Endothelial cell of umbilical vein (primary cell): ENCODE results near the gene SMC4.

Experiments
- POLR2A ChIP-seq: IDR thresholded peaks from 2 replicates; pipeline ENCODE4 v1.6.1; 2012; ENCODE audit warnings: low read depth, mild to moderate bottlenecking, control low read depth, low read length
- POLR2AphosphoS5 ChIP-seq: IDR thresholded peaks from 2 replicates; pipeline ENCODE4 v1.6.1; 2012; ENCODE audit warnings: low read depth, mild to moderate bottlenecking, control low read depth, low read length, moderate library complexity; ENCODE audit not compliant: insufficient read depth
- TF ChIP-seq, protein P1 (sequence below), 2 donors: IDR thresholded peaks; 1 replicate in 1 of 2; 2 replicates in 1 of 2; pipeline ENCODE4 v1.5.1; 2011; ENCODE audit warnings: low read length in 2 of 2, mild to moderate bottlenecking in 2 of 2, moderate library complexity in 2 of 2, control low read depth in 1 of 2, inconsistent platforms in 1 of 2, low read depth in 1 of 2; ENCODE audit not compliant: insufficient read depth in 1 of 2; ENCODE audit errors: extremely low read depth in 1 of 2

DNA sequence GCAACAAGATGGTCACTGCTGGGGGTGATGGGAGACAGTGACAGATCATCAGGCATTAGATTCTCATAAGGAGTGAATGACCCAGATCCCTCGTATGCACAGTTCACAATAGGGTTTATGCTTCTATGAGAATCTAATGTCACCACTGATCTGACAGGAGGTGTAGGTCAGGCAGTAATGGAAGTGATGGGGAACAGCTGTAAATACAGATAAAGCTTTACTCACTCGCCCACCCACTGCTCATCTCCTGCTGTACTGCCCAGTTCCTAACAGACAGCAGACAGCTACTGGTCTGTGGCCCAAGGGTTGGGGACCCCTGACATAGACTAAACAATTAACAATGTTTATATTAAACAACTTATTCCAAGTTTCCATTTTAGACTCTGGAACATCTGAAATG lies 25.8 kb upstream of the SMC4 start:
- no peak for TF ChIP-seq POLR2AphosphoS5
- TF ChIP-seq POLR2A, result no peak
- TF ChIP-seq, protein P1, sequence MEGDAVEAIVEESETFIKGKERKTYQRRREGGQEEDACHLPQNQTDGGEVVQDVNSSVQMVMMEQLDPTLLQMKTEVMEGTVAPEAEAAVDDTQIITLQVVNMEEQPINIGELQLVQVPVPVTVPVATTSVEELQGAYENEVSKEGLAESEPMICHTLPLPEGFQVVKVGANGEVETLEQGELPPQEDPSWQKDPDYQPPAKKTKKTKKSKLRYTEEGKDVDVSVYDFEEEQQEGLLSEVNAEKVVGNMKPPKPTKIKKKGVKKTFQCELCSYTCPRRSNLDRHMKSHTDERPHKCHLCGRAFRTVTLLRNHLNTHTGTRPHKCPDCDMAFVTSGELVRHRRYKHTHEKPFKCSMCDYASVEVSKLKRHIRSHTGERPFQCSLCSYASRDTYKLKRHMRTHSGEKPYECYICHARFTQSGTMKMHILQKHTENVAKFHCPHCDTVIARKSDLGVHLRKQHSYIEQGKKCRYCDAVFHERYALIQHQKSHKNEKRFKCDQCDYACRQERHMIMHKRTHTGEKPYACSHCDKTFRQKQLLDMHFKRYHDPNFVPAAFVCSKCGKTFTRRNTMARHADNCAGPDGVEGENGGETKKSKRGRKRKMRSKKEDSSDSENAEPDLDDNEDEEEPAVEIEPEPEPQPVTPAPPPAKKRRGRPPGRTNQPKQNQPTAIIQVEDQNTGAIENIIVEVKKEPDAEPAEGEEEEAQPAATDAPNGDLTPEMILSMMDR (IDR thresholded peaks at IDR 0.05; ENCODE audit: extremely low read depth in 1 of 2, insufficient read depth in 1 of 2, low read depth in 1 of 2, low read length in 2 of 2), result no peak
